ENCODE results near the gene SLC7A6. TPM values are rescaled to one million over a fixed set of nuclear protein-coding genes. Genes with fewer than 3 reads are reported as not detected.

The SLC7A6 gene
- total and polyA plus RNA-seq, 2 of the 13 experiments (the other 11 are each of a cell fraction or from before 2014, with no cell fraction given), result 35.8 to 70.8 TPM

DNA sequence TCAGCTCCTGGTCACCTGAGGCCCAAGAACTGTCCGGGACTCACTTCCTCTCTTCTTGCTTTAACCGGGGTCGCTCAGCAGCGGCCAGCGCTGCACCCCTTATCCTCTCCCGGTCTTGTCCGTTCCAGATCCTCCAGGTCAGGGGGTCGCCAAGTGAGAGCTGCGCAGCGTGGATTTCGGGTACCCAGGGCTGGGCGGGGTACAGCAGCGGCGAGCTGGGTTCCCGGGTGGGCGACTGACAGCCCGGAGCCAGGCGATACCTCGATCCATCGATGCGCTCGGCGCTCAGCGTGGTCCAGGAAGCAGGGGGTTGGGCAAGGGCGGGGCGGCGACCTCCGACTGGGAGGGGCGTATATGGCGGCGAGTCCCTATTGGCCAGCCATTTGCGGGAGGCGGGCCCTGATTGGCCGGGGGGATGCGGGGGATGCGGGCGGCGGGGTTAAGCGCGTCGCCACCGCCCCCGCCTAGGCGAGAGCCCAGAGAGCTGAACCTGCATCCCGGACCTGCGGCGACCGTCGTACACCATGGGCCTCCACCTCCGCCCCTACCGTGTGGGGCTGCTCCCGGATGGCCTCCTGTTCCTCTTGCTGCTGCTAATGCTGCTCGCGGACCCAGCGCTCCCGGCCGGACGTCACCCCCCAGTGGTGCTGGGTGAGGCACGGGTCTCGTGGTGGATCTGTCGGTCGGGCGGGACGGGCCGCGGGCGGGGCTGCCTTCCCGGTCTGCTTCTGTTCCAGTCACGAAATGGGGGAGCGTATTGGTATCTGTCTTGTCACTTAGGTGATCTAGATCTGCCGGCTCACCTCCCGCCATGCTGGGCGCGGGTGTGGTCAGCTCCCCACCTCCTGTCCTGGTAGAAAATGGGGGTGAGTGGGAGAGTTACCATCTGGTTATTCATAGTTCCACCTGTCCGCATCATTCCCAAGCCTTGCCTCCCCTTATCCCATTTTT lies 19.1 kb upstream of the SLC7A6 start, which contains the start of gene PLA2G15 (continued):
- TF ChIP-seq, protein P1, sequence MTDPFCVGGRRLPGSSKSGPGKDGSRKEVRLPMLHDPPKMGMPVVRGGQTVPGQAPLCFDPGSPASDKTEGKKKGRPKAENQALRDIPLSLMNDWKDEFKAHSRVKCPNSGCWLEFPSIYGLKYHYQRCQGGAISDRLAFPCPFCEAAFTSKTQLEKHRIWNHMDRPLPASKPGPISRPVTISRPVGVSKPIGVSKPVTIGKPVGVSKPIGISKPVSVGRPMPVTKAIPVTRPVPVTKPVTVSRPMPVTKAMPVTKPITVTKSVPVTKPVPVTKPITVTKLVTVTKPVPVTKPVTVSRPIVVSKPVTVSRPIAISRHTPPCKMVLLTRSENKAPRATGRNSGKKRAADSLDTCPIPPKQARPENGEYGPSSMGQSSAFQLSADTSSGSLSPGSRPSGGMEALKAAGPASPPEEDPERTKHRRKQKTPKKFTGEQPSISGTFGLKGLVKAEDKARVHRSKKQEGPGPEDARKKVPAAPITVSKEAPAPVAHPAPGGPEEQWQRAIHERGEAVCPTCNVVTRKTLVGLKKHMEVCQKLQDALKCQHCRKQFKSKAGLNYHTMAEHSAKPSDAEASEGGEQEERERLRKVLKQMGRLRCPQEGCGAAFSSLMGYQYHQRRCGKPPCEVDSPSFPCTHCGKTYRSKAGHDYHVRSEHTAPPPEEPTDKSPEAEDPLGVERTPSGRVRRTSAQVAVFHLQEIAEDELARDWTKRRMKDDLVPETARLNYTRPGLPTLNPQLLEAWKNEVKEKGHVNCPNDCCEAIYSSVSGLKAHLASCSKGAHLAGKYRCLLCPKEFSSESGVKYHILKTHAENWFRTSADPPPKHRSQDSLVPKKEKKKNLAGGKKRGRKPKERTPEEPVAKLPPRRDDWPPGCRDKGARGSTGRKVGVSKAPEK (CRISPR knock-in tag; IDR thresholded peaks at IDR 0.05; ENCODE audit: borderline replicate concordance), result no peak
- TF ChIP-seq ZNF430 (CRISPR knock-in tag; IDR thresholded peaks at IDR 0.05) (no peak; the same call in 1 of the 2 replicates), IRX3 (CRISPR knock-in tag; IDR thresholded peaks at IDR 0.05; ENCODE audit: borderline replicate concordance, low read depth) (peak; percentile 33; the same call in 1 of the 2 replicates), ZNF777 (CRISPR knock-in tag; IDR thresholded peaks at IDR 0.05) (no peak; the same call in 1 of the 2 replicates), GLI4 (CRISPR knock-in tag; IDR thresholded peaks at IDR 0.05; ENCODE audit: borderline replicate concordance) (peak; percentile 62; the same call in 1 of the 2 replicates), RFX3 (CRISPR knock-in tag; IDR thresholded peaks at IDR 0.05) (no peak), ZNF331 (CRISPR knock-in tag; IDR thresholded peaks at IDR 0.05) (peak; percentile 42; the same call in 1 of the 2 replicates), LCORL (IDR thresholded peaks at IDR 0.05) (no peak), LCORL (CRISPR knock-in tag; IDR thresholded peaks at IDR 0.05) (peak; percentile 63; the same call in 1 of the 2 replicates), NFE2 (CRISPR knock-in tag; IDR thresholded peaks at IDR 0.05) (no peak), JDP2 (CRISPR knock-in tag; IDR thresholded peaks at IDR 0.05; ENCODE audit: borderline replicate concordance) (no peak; the same call in 1 of the 2 replicates), ZNF367 (CRISPR knock-in tag; IDR thresholded peaks at IDR 0.05; ENCODE audit: borderline replicate concordance) (0 out of 2 replicates have a peak, but pooled peaks have one; percentile 73), ZNF510 (CRISPR knock-in tag; IDR thresholded peaks at IDR 0.05; ENCODE audit: low read depth) (no peak), ZNF644 (CRISPR knock-in tag; IDR thresholded peaks at IDR 0.05; ENCODE audit: low read depth) (no peak), ZNF781 (CRISPR knock-in tag; IDR thresholded peaks at IDR 0.05; ENCODE audit: borderline replicate concordance, not compliant biosample characterization) (no peak), ZNF124 (CRISPR knock-in tag; IDR thresholded peaks at IDR 0.05) (0 out of 2 replicates have a peak, but pooled peaks have one; percentile 50), ZNF224 (CRISPR knock-in tag; IDR thresholded peaks at IDR 0.05) (no peak), ZNF383 (CRISPR knock-in tag; IDR thresholded peaks at IDR 0.05; ENCODE audit: borderline replicate concordance) (no peak)
- TF ChIP-seq, protein P2, sequence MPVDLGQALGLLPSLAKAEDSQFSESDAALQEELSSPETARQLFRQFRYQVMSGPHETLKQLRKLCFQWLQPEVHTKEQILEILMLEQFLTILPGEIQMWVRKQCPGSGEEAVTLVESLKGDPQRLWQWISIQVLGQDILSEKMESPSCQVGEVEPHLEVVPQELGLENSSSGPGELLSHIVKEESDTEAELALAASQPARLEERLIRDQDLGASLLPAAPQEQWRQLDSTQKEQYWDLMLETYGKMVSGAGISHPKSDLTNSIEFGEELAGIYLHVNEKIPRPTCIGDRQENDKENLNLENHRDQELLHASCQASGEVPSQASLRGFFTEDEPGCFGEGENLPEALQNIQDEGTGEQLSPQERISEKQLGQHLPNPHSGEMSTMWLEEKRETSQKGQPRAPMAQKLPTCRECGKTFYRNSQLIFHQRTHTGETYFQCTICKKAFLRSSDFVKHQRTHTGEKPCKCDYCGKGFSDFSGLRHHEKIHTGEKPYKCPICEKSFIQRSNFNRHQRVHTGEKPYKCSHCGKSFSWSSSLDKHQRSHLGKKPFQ (CRISPR knock-in tag; IDR thresholded peaks at IDR 0.05; ENCODE audit: insufficient replicate concordance), result peak; percentile 68
- TF ChIP-seq, protein P3, sequence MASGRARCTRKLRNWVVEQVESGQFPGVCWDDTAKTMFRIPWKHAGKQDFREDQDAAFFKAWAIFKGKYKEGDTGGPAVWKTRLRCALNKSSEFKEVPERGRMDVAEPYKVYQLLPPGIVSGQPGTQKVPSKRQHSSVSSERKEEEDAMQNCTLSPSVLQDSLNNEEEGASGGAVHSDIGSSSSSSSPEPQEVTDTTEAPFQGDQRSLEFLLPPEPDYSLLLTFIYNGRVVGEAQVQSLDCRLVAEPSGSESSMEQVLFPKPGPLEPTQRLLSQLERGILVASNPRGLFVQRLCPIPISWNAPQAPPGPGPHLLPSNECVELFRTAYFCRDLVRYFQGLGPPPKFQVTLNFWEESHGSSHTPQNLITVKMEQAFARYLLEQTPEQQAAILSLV (CRISPR knock-in tag; IDR thresholded peaks at IDR 0.05; ENCODE audit: borderline replicate concordance), result no peak
- TF ChIP-seq, protein P4, sequence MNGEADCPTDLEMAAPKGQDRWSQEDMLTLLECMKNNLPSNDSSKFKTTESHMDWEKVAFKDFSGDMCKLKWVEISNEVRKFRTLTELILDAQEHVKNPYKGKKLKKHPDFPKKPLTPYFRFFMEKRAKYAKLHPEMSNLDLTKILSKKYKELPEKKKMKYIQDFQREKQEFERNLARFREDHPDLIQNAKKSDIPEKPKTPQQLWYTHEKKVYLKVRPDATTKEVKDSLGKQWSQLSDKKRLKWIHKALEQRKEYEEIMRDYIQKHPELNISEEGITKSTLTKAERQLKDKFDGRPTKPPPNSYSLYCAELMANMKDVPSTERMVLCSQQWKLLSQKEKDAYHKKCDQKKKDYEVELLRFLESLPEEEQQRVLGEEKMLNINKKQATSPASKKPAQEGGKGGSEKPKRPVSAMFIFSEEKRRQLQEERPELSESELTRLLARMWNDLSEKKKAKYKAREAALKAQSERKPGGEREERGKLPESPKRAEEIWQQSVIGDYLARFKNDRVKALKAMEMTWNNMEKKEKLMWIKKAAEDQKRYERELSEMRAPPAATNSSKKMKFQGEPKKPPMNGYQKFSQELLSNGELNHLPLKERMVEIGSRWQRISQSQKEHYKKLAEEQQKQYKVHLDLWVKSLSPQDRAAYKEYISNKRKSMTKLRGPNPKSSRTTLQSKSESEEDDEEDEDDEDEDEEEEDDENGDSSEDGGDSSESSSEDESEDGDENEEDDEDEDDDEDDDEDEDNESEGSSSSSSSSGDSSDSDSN (CRISPR knock-in tag; IDR thresholded peaks at IDR 0.05), result peak; percentile 70
